GM12872 (cell line): ENCODE data around the gene CPAMD8.
A peak's percentile ranks its signal among the peaks of the same experiment; 100 is the strongest.

Experiments
- TF ChIP-seq, protein P1 (sequence below): IDR thresholded peaks from 3 replicates; pipeline ENCODE4 v1.5.1; 2011; ENCODE audit warnings: low read depth, mild to moderate bottlenecking, low read length, moderate library complexity; ENCODE audit not compliant: insufficient read depth

CPAMD8 gene

DNA sequence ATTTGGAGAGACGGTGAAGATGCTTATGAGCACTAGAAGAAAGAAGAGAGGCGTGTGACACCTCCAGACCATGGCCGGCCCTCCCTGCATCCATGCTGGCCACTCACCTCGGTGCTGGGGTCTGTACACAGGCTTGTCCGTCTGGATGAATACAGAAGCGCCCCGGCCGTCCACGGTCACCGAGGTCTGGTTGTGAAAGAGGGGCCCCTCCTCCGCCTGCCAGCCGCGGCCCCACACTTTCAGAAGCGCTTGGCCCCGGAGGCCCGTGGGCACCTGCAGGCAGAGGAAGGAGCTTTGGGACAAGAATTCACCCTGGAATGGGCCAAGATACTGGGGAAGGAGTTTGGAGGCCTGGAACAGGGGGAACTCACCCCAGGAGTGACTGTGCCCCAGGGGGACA, 15.1 kb downstream of the CPAMD8 start:
- TF ChIP-seq, protein P1, sequence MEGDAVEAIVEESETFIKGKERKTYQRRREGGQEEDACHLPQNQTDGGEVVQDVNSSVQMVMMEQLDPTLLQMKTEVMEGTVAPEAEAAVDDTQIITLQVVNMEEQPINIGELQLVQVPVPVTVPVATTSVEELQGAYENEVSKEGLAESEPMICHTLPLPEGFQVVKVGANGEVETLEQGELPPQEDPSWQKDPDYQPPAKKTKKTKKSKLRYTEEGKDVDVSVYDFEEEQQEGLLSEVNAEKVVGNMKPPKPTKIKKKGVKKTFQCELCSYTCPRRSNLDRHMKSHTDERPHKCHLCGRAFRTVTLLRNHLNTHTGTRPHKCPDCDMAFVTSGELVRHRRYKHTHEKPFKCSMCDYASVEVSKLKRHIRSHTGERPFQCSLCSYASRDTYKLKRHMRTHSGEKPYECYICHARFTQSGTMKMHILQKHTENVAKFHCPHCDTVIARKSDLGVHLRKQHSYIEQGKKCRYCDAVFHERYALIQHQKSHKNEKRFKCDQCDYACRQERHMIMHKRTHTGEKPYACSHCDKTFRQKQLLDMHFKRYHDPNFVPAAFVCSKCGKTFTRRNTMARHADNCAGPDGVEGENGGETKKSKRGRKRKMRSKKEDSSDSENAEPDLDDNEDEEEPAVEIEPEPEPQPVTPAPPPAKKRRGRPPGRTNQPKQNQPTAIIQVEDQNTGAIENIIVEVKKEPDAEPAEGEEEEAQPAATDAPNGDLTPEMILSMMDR, result no peak

DNA sequence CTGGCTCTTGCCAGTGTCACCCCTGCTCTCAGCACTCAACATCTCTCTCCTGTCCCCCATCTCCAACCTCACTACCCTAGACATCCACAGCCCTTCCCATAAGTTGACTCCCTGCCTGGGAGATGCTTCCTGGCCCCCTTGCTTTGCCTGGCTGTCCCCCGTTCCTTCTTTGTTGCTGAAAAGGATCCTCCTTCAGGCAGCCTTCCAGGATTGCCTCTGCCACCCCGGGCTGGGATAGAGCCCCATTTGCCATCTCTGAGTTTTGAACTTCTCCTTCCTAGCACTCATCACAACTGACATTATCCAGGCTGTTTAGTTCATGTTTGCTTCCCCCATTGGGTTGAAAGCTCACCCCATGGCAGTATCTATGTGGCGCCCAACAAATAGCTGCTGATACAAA, 20.0 kb downstream of the CPAMD8 start:
- TF ChIP-seq, protein P1, result no peak

DNA sequence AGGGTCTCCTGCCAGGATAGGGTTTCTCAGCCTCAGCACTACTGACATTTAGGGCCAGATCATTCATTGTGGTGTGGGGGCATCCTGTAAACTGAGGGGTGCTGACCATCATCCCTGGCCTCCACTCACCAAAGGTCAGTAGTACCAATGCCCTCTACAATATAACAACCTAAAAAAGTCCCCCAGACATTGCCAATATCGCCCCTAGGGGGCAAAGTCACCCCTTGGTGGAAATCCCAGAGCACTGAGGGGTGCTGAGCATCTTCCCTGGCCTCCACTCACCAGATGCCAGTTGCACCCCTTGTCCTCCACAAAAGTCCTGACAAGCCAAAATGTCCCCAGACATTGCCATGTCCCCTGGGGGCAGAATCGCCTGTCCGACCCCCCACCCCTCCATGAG, 21.6 kb downstream of the CPAMD8 start:
- TF ChIP-seq, protein P1, result peak; percentile 16; the same call in 1 of the 3 replicates

DNA sequence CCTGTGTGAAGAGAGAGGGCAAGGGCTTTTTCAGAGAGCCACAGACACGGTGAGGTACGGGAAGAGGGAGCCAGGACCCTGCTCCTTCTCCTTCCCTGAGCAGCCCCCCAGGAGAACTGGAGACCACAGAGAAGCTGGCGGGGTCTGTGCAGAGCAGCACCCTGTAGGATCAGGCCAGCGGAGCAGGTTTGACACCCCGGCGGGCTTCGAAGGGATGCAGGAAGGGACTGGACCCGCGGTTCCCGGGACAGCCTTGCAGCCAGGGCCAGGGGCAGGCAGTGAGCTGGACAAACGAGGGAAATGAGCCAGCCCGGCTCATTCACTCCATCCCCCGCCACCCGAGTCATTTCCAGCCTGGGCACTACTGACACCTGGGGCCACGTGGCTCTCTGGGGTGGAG, 22.2 kb downstream of the CPAMD8 start:
- TF ChIP-seq, protein P1, result no peak

DNA sequence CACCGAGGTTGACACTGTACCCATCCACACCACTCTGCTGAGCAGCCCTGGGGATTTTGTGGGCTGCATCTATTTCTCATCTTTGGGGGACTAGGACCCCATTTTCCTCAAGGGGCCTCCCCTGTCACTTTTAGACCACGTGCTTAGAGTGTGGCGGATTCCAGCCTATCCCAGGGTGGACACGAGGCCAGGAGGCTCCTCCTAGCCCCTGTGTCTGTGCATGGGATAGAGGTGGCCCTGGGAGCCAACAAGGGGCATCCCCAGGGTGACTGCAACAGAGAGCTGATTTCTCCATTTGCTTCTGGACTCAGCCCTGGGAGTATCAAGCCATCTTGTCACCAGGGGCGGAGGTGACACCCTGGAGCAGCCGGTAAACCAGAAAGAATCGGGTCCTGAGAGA, 24.2 kb downstream of the CPAMD8 start:
- TF ChIP-seq, protein P1, result no peak

DNA sequence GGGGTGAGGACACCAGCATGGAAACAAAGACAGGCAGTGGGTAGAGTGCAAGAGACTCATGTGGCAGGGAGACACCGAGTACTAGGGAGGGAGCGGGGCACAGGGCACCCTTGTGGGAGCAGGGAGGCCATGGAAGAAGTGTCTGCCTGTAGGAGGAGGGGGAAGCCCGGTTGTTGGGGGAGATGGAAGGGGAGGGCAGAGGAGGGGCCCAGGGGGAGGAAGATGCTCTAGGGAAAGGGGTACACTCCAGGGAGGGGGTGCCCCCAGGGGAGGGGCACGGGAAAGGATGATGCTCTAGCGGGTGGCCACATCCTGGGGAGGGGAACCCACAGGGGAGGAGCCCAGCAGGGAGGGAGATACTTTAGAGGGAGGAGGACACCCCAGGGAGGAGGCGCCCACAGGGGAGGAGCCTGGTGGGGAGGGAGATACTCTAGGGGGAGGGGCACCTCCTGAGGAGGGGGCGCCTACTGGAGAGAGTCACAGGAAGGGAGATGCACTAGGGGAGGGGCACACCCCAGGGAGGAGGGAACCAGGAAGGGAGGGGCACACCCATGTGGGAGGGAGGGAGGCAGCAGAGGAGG, 24.9 kb downstream of the CPAMD8 start:
- TF ChIP-seq, protein P1, result no peak

DNA sequence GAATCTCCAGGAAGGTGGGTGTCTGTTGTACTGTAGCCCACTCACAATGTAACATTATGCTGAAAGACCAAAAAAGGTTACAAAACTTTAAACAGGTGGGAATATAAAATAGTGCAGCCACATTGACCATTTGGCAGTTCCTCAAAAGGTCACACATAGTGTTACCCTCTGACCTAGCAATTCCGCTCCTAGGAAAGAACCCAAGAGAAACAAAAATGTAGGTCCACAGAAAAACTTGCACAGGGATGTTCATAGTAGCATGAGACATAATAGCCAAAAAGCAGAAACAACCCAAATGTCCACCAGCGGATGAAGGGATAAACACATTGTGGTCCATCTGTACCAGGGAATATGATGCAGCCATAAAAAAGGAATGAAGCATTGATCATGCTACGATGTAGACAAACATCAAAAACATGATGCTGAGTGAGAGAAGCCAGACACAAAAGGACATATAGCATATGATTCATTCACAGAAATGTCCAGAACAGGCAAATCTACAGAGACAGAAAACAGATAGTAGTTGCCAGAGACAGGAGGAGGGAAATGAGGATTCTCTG, 27.9 kb downstream of the CPAMD8 start:
- TF ChIP-seq, protein P1, result no peak
